ENCODE measurements around the gene CALY. TPM values are rescaled to one million over a fixed set of nuclear protein-coding genes. Genes with fewer than 3 reads are reported as not detected.
A peak's percentile ranks its signal among the peaks of the same experiment; 100 is the strongest.

CALY gene
- total RNA-seq, 3 donors from 2014 or later (not counting 1 experiment from before 2014, with no cell fraction given) = not detected

DNA sequence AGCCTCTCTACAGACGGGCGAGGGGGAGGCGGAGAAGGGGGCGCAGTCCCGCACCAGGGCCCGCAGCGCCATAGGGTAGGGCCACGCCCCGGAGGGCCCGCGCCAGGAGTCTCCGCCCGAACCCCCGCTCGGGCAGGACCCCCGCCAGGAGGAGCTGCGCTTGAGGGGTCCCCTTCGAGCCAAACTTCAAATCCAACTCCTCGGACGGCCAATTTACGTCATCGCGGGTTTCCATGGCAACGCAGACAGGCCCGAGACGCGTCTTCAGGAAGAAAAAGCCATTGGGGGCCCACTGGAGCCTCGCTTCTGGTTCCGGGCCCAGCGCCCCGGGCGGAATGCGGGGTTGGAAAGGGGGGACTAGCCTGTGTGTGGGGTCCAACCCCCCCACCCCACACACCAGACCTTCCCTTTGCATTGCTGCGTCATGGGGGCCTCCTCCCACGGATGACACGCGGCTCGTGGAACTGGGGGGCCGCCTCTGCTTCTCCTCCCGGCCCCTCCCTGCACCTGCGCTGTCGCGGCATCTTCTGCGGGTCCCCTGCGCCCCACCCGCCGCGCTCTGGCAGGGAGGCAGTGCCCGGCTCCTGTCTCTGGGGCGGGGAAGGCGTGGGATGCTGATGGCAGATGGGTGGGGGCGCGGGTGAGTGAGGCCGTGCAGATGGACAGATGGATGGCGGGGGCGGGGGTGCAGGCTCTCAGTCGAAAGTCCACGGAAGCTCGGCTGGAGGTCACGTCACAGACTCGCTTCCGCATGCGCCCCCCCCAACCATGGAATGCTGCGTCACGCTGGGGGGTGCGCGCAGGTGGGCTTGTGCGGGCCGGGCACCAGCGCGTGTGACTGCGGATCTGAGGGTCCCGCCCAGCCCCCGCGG is 1.2 kb downstream of the CALY start:
- ATAC-seq (peak; percentile 41 to 51 (median 46)), DNase-seq (peak; percentile 78 to 96)
- TF ChIP-seq CTCF (IDR thresholded peaks at IDR 0.05) = no peak
- intact Hi-C loops (cut with micrococcal nuclease) = no loop called here
- H3K27me3 Mint-ChIP-seq (ENCODE audit: low read depth in 2 of 2) = peaks cover 17 to 22% of the 10 kb centered on the region in 2 donors
- Histone ChIP-seq H3K27me3 (ENCODE audit: control insufficient read depth, insufficient read depth, low read length) (peaks cover 13% of the 10 kb centered on the region), H3K4me3 (ENCODE audit: low read length) (peak overlapping the region; percentile 50), H3K4me1 (ENCODE audit: control insufficient read depth, insufficient read depth, low read length) (peaks cover 37% of the 10 kb centered on the region), H3K36me3 (ENCODE audit: control insufficient read depth, insufficient read depth, low read length) (no peaks in the 10 kb centered on the region), H3K27ac (ENCODE audit: low read length) (peak overlapping the region; percentile 52), H3K9me3 (ENCODE audit: control insufficient read depth, insufficient read depth, low read length) (no peaks in the 10 kb centered on the region)
- 2% methylated on average over 74 of the region's 75 CpGs for WGBS (ENCODE audit: insufficient coverage)
- peaks cover 0 to 7% of the 10 kb centered on the region in 2 donors for H3K4me1 Mint-ChIP-seq
- no peaks in the 10 kb centered on the region for H3K36me3 Mint-ChIP-seq
- H3K4me3 Mint-ChIP-seq = peak overlapping the region; percentile 59
- peak overlapping the region; percentile 67 to 90 for H3K27ac Mint-ChIP-seq
- no peaks in the 10 kb centered on the region for H3K9me3 Mint-ChIP-seq

DNA sequence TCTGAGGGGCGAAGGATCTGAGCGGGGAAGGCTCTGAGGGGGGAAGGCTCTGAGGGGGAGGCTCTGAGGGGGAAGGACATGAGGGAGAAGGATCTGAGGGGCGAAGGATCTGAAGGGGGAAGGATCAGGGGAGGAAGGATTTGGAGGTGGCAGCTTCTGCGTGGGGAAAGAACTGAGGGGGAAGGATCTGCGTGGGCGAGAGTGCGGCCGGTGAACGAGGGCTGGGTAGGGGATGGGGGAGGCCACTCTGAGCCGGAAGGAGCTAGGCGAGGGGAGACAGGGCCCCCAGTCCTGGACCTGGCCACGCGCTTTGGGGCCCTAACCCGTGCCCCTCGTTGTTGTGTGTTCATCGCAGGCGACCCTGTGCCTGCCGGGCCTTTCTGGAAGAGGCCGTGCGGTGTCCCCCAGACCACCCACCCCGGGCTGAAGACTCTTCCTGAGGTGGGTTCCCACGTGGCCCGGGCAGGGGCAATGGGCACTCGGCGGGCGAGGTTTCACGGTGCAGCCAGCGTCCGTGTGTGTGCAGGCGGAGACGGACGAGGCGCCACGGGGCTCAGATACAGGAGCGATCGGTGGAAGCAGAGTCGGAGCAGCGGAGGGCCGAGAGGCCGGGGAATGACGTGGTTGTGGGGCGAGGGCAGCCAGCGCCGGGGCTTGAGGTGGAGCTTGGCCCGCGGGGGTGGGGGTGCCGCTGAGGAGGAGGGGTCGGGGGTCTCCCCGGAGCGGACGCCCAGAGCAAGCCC is 2.0 kb downstream of the CALY start:
- Histone ChIP-seq H3K4me1 (ENCODE audit: control insufficient read depth, insufficient read depth, low read length) (peaks cover 42% of the 10 kb centered on the region), H3K27me3 (ENCODE audit: control insufficient read depth, insufficient read depth, low read length) (peaks cover 13% of the 10 kb centered on the region), H3K36me3 (ENCODE audit: control insufficient read depth, insufficient read depth, low read length) (no peaks in the 10 kb centered on the region), H3K4me3 (ENCODE audit: low read length) (peak overlapping the region; percentile 50), H3K9me3 (ENCODE audit: control insufficient read depth, insufficient read depth, low read length) (no peaks in the 10 kb centered on the region), H3K27ac (ENCODE audit: low read length) (peak overlapping the region; percentile 52)
- Mint-ChIP-seq H3K27ac (peak overlapping the region; percentile 67 to 90), H3K27me3 (ENCODE audit: low read depth in 2 of 2) (peaks cover 20 to 26% of the 10 kb centered on the region in 2 donors), H3K9me3 (no peaks in the 10 kb centered on the region), H3K4me3 (peak overlapping the region; percentile 83), H3K4me1 (peaks cover 4 to 11% of the 10 kb centered on the region in 2 donors), H3K36me3 (no peaks in the 10 kb centered on the region)
- TF ChIP-seq CTCF (IDR thresholded peaks at IDR 0.05) = no peak
- WGBS (ENCODE audit: insufficient coverage) = 23% methylated on average over 51 of the region's 51 CpGs
- ATAC-seq = peak in 2 of 3 donors; percentile 19 to 47
- DNase-seq = peak in 1 of 2 donors; percentile 65
- intact Hi-C loops (cut with micrococcal nuclease) = no loop called here

- Histone ChIP-seq H3K9me3 (ENCODE audit: control insufficient read depth, insufficient read depth, low read length) (no peaks in the 10 kb centered on the region), H3K27ac (ENCODE audit: low read length) (no peak overlapping the region), H3K4me3 (ENCODE audit: low read length) (no peak overlapping the region), H3K36me3 (ENCODE audit: control insufficient read depth, insufficient read depth, low read length) (no peaks in the 10 kb centered on the region), H3K4me1 (ENCODE audit: control insufficient read depth, insufficient read depth, low read length) (peaks cover 41% of the 10 kb centered on the region), H3K27me3 (ENCODE audit: control insufficient read depth, insufficient read depth, low read length) (peaks cover 23% of the 10 kb centered on the region)
- Mint-ChIP-seq H3K9me3 (no peaks in the 10 kb centered on the region), H3K36me3 (no peaks in the 10 kb centered on the region), H3K4me3 (no peak overlapping the region), H3K27ac (peak overlapping the region; percentile 4 to 49), H3K27me3 (ENCODE audit: low read depth in 2 of 2) (peaks cover 26 to 38% of the 10 kb centered on the region in 2 donors), H3K4me1 (peaks cover 9 to 14% of the 10 kb centered on the region in 2 donors)
- DNase-seq (no peak), ATAC-seq (no peak)
- no peak for TF ChIP-seq CTCF (IDR thresholded peaks at IDR 0.05)
- intact Hi-C loops (cut with micrococcal nuclease) = no loop called here
- whole genome bisulfite sequencing (ENCODE audit: insufficient coverage) = 84% methylated on average over 30 of the region's 30 CpGs
Observed at GRCh38 chr10:133332936-133333699, 3.6 kb downstream of the CALY start.
